Ovary (tissue), 3 donors: ENCODE results near the gene YWHAG.

Experiments used
- POLR2A ChIP-seq: fragments of 450-650 bp; IDR thresholded peaks from one replicate; pipeline ENCODE4 v1.6.1; 2017; ENCODE audit warnings: antibody characterized with exemption, mild to moderate bottlenecking, moderate library complexity
- TF ChIP-seq, protein P1 (sequence below), 3 donors: fragments of 450-650 bp in 2 of 3; fragments of 200-600 bp in 1 of 3; IDR thresholded peaks; one replicate each; pipeline versions ENCODE4 v1.5.1 to v1.8.0; 2016 to 2022; ENCODE audit warnings: antibody characterized with exemption in 3 of 3, mild to moderate bottlenecking in 1 of 3
- donor health status: DM: no; HTN: no; CAD: no.

DNA sequence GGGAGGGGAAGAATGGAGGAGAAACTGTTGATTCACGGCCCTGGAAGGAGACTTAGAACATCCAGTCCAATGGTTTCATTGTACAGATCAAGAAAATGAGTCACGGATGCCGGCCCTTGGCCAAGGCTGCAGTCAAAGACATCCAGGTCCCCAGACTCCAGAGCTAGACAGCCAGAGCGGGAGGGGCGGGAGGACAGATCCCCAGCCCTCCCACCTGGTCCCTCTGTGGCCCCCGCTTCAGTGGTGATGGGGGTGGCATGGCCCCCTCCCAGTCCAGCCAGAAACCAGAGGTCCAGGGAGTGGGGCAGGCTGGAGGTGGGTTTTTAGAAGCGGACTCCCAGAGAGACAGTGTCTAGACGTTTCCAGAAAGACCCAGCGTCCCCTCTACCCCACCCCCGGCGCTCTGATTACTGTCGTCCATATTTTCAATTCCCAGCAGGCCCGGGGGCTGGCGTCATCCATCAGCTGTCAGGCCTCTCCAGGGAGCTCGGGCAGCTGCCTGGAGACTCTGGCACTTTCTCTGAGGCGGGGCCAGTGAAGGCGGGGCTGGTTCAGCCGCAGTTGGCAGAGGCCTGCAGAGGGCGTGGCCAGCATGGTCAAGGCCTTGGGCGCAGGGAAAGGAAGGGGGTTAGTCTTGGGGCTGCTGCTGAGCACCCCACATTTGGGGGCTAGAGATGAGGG is 64.3 kb downstream of the YWHAG start:
- TF ChIP-seq, protein P1, sequence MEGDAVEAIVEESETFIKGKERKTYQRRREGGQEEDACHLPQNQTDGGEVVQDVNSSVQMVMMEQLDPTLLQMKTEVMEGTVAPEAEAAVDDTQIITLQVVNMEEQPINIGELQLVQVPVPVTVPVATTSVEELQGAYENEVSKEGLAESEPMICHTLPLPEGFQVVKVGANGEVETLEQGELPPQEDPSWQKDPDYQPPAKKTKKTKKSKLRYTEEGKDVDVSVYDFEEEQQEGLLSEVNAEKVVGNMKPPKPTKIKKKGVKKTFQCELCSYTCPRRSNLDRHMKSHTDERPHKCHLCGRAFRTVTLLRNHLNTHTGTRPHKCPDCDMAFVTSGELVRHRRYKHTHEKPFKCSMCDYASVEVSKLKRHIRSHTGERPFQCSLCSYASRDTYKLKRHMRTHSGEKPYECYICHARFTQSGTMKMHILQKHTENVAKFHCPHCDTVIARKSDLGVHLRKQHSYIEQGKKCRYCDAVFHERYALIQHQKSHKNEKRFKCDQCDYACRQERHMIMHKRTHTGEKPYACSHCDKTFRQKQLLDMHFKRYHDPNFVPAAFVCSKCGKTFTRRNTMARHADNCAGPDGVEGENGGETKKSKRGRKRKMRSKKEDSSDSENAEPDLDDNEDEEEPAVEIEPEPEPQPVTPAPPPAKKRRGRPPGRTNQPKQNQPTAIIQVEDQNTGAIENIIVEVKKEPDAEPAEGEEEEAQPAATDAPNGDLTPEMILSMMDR (IDR thresholded peaks at IDR 0.05): no peak
- TF ChIP-seq POLR2A: peak; percentile 1
